HepG2 (cell line): ENCODE data around the gene FRMD5. TPM values are rescaled to one million over a fixed set of nuclear protein-coding genes. Genes with fewer than 3 reads are reported as not detected.
A peak's percentile ranks its signal among the peaks of the same experiment; 100 is the strongest.

Experiments used
- CBFB ChIP-seq: sonication (generic); formaldehyde crosslinking; IDR thresholded peaks from 2 replicates; pipeline ENCODE4 v1.4.0; 2020; ENCODE audit warnings: missing genetic modification reagents
- CEBPG ChIP-seq: IDR thresholded peaks from 2 replicates; pipeline ENCODE4 v1.6.1; 2016
- DMAP1 ChIP-seq: IDR thresholded peaks from 2 replicates; pipeline ENCODE4 v1.6.1; 2016
- FLYWCH1 ChIP-seq: sonication (generic); formaldehyde crosslinking; IDR thresholded peaks from 2 replicates; pipeline ENCODE4 v1.8.1; 2023; ENCODE audit warnings: mild to moderate bottlenecking, missing genetic modification reagents
- GPN1 ChIP-seq: sonication (generic); formaldehyde crosslinking; IDR thresholded peaks from 2 replicates; pipeline ENCODE4 v1.5.1; 2020; ENCODE audit warnings: missing genetic modification reagents, borderline replicate concordance
- HOXA5 ChIP-seq: sonication (generic); formaldehyde crosslinking; IDR thresholded peaks from 2 replicates; pipeline ENCODE4 v1.4.0; 2020; ENCODE audit warnings: missing genetic modification reagents
- ISL2 ChIP-seq: sonication (generic); formaldehyde crosslinking; IDR thresholded peaks from 2 replicates; pipeline ENCODE4 v1.5.0; 2020; ENCODE audit warnings: missing genetic modification reagents
- MBNL3 ChIP-seq: fragments of 250-450 bp; sonication (Bioruptor Pico); conservative IDR thresholded peaks from 2 replicates; pipeline ENCODE4 v1.8.0; 2022; ENCODE audit warnings: mild to moderate bottlenecking, inconsistent platforms
- MXD1 ChIP-seq: sonication (generic); formaldehyde crosslinking; IDR thresholded peaks from 2 replicates; pipeline ENCODE4 v1.4.0; 2020; ENCODE audit warnings: mild to moderate bottlenecking, missing genetic modification reagents
- PRPF4 ChIP-seq: fragments of 200-400 bp; formaldehyde crosslinking; IDR thresholded peaks from 2 replicates; pipeline ENCODE4 v1.6.1; 2016; ENCODE audit warnings: low read length, low read depth; ENCODE audit not compliant: poor library complexity, severe bottlenecking
- RERE ChIP-seq: IDR thresholded peaks from 2 replicates; pipeline ENCODE4 v1.6.1; 2016; ENCODE audit warnings: low read depth, missing genetic modification reagents, missing compliant biosample characterization
- SOX6 ChIP-seq, 2 experiments: fragments of 450-650 bp in 1 of 2; sonication (generic) in 1 of 2; formaldehyde crosslinking in 1 of 2; IDR thresholded peaks; 2 replicates each; pipeline versions ENCODE4 v1.4.0 to v1.6.1; 2017 to 2020; ENCODE audit warnings: antibody characterized with exemption in 1 of 2, mild to moderate bottlenecking in 1 of 2, missing genetic modification reagents in 1 of 2
- SP2 ChIP-seq: sonication (generic); formaldehyde crosslinking; IDR thresholded peaks from 2 replicates; pipeline ENCODE4 v1.5.1; 2020; ENCODE audit warnings: mild to moderate bottlenecking, missing genetic modification reagents
- ZGPAT ChIP-seq: IDR thresholded peaks from 2 replicates; pipeline ENCODE4 v1.6.1; 2016; ENCODE audit warnings: mild to moderate bottlenecking
- ZNF576 ChIP-seq: sonication (generic); formaldehyde crosslinking; IDR thresholded peaks from 2 replicates; pipeline ENCODE4 v1.4.0; 2020; ENCODE audit warnings: mild to moderate bottlenecking, missing genetic modification reagents
- polyA plus RNA-seq, 8 experiments: library from polyadenylated mRNA; depleted of rRNA in 3 of 8; stranded (reverse) in 7 of 8; unstranded in 1 of 8; fragments of >200 nt; fragmentation: Illumina TruSeq in 4 of 8; extraction: Trizol in 4 of 8; gene quantifications; 2 replicates each; pipeline versions ENCODE4 v1.2.1 to v1.2.3, GENCODE V29; 2011 to 2016; ENCODE audit warnings: low read depth in 4 of 8, missing spikeins in 1 of 8, mixed read lengths in 1 of 8; ENCODE audit not compliant: insufficient read depth in 1 of 8
- total RNA-seq, 5 experiments: library from RNA; depleted of rRNA; stranded (reverse); fragments of >200 nt; fragmentation: Illumina TruSeq; extraction: Trizol; gene quantifications; 2 replicates each; pipeline ENCODE4 v1.2.3, GENCODE V29; 2016; ENCODE audit warnings: low read depth in 1 of 5
- TF ChIP-seq, protein P1 (sequence below): fragments of 450-650 bp; IDR thresholded peaks from 2 replicates; pipeline ENCODE4 v1.6.1; 2017
- TF ChIP-seq, protein P2 (sequence below): sonication (generic); formaldehyde crosslinking; IDR thresholded peaks from 2 replicates; pipeline ENCODE4 v1.5.1; 2020; ENCODE audit warnings: mild to moderate bottlenecking, moderate library complexity, missing genetic modification reagents

The FRMD5 gene
- total and polyA plus RNA-seq, 2 of the 13 experiments (the other 11 are each of a cell fraction or from before 2014, with no cell fraction given): 0.93 to 1.5 TPM

GRCh38 chr15:44195151-44195740 is at the start of gene FRMD5 (continued):
- TF ChIP-seq FLYWCH1 (CRISPR knock-in tag) (no peak), RERE (CRISPR knock-in tag) (no peak), DMAP1 (0 out of 2 replicates have a peak, but pooled peaks have one; percentile 29), SOX6 (IDR thresholded peaks at IDR 0.05) (no peak), SOX6 (CRISPR knock-in tag; IDR thresholded peaks at IDR 0.05) (peak; percentile 39; the same call in 1 of the 2 replicates), PRPF4 (no peak), ZGPAT (CRISPR knock-in tag) (peak; percentile 30; the same call in 1 of the 2 replicates), ISL2 (CRISPR knock-in tag) (no peak), CBFB (CRISPR knock-in tag) (peak; percentile 19; the same call in 1 of the 2 replicates), SP2 (CRISPR knock-in tag) (peak; percentile 100), CEBPG (0 out of 2 replicates have a peak, but pooled peaks have one; percentile 5), MBNL3 (CRISPR knock-in tag) (no peak), GPN1 (no peak), MXD1 (no peak; the same call in 1 of the 2 replicates), ZNF576 (CRISPR knock-in tag) (no peak), HOXA5 (CRISPR knock-in tag) (no peak)
- TF ChIP-seq, protein P1, sequence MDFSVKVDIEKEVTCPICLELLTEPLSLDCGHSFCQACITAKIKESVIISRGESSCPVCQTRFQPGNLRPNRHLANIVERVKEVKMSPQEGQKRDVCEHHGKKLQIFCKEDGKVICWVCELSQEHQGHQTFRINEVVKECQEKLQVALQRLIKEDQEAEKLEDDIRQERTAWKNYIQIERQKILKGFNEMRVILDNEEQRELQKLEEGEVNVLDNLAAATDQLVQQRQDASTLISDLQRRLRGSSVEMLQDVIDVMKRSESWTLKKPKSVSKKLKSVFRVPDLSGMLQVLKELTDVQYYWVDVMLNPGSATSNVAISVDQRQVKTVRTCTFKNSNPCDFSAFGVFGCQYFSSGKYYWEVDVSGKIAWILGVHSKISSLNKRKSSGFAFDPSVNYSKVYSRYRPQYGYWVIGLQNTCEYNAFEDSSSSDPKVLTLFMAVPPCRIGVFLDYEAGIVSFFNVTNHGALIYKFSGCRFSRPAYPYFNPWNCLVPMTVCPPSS: no peak
- TF ChIP-seq, protein P2, sequence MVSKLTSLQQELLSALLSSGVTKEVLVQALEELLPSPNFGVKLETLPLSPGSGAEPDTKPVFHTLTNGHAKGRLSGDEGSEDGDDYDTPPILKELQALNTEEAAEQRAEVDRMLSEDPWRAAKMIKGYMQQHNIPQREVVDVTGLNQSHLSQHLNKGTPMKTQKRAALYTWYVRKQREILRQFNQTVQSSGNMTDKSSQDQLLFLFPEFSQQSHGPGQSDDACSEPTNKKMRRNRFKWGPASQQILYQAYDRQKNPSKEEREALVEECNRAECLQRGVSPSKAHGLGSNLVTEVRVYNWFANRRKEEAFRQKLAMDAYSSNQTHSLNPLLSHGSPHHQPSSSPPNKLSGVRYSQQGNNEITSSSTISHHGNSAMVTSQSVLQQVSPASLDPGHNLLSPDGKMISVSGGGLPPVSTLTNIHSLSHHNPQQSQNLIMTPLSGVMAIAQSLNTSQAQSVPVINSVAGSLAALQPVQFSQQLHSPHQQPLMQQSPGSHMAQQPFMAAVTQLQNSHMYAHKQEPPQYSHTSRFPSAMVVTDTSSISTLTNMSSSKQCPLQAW (CRISPR knock-in tag): peak; percentile 50; the same call in 1 of the 2 replicates
